Ascending aorta (tissue), 2 donors: ENCODE measurements around the gene IL1R2. TPM values are rescaled to one million over a fixed set of nuclear protein-coding genes. Genes with fewer than 3 reads are reported as not detected.

Source experiments
- DNase-seq, 2 donors: peaks; one replicate each; pipeline ENCODE4 v3.0.0-alpha.2; 2019; ENCODE audit warnings: low spot score in 2 of 2
- H3K27ac ChIP-seq, 2 donors: fragments of 200-600 bp; sonication (generic); one replicate each; pipeline ENCODE4 v1.5.1; 2016 to 2017; ENCODE audit warnings: mild to moderate bottlenecking in 1 of 2
- H3K27me3 ChIP-seq: fragments of 200-600 bp; sonication (generic); one replicate; pipeline ENCODE4 v1.5.1; 2017
- H3K36me3 ChIP-seq, 2 donors: fragments of 200-600 bp; sonication (generic); one replicate each; pipeline ENCODE4 v1.5.1; 2016
- H3K4me1 ChIP-seq, 2 donors: fragments of 200-600 bp; sonication (generic); one replicate each; pipeline ENCODE4 v1.5.1; 2016 to 2017; ENCODE audit warnings: mild to moderate bottlenecking in 1 of 2
- H3K4me3 ChIP-seq, 2 donors: fragments of 200-600 bp; sonication (generic); one replicate each; pipeline ENCODE4 v1.5.1; 2016 to 2017; ENCODE audit warnings: mild to moderate bottlenecking in 1 of 2
- H3K9me3 ChIP-seq, 2 donors: fragments of 200-600 bp; sonication (generic); one replicate each; pipeline ENCODE4 v1.5.1; 2016
- CTCF ChIP-seq, 3 experiments: fragments of 200-600 bp in 2 of 3; fragments of 450-650 bp in 1 of 3; sonication (generic) in 2 of 3; IDR thresholded peaks; one replicate each; pipeline ENCODE4 v1.5.1; 2016 to 2019; ENCODE audit warnings: antibody characterized with exemption in 3 of 3, mild to moderate bottlenecking in 1 of 3, moderate library complexity in 1 of 3
- intact Hi-C: fragments of 100-400 bp; cut with DNase I; formaldehyde crosslinking; loops from one replicate; pipeline ENCODE4 v1.15.1; 2023
- total RNA-seq: library from RNA; depleted of rRNA; stranded (reverse); fragments of >200 nt; gene quantifications from one replicate; pipeline ENCODE4 v1.1.0, GENCODE V29; 2016

The IL1R2 gene
- total RNA-seq, 1 donor from 2014 or later: 25.4 TPM

GRCh38 chr2:101985793-101986164 lies 6.0 kb upstream of the IL1R2 start:
- Histone ChIP-seq H3K4me1 (peaks cover 0 to 4% of the 10 kb centered on the region in 2 donors), H3K4me3 (no peak overlapping the region), H3K27me3 (no peaks in the 10 kb centered on the region), H3K36me3 (no peaks in the 10 kb centered on the region), H3K9me3 (no peaks in the 10 kb centered on the region), H3K27ac (no peak overlapping the region)
- intact Hi-C loops: no loop called here
- DNase-seq: no peak
- no peak for TF ChIP-seq CTCF (IDR thresholded peaks at IDR 0.05)

DNA sequence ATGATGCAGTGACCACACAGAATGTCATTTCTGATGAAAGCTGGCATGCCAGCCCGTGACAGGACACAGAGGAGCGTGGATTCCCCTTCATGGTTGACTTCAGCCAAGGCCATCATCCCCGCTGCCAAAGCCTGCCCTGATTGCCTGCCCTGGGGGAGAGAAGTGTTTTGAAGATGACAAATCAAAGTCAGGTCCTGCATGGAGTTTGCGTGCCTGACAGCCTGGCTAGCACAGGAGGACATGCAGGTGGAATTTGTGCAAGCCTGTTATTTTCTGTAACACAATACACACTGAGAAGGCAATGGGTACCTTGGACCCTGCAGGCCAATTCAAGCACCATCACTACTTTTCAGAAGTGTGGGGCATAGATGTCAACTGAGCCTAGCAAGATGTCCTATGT lies 5.4 kb upstream of the IL1R2 start:
- no peak for DNase-seq
- H3K9me3 ChIP-seq: no peaks in the 10 kb centered on the region
- no peaks in the 10 kb centered on the region for H3K36me3 ChIP-seq
- H3K27me3 ChIP-seq: no peaks in the 10 kb centered on the region
- intact Hi-C loops: no loop called here
- peaks cover 0 to 4% of the 10 kb centered on the region in 2 donors for H3K4me1 ChIP-seq
- H3K27ac ChIP-seq: no peak overlapping the region
- no peak for TF ChIP-seq CTCF (IDR thresholded peaks at IDR 0.05)
- H3K4me3 ChIP-seq: no peak overlapping the region

DNA sequence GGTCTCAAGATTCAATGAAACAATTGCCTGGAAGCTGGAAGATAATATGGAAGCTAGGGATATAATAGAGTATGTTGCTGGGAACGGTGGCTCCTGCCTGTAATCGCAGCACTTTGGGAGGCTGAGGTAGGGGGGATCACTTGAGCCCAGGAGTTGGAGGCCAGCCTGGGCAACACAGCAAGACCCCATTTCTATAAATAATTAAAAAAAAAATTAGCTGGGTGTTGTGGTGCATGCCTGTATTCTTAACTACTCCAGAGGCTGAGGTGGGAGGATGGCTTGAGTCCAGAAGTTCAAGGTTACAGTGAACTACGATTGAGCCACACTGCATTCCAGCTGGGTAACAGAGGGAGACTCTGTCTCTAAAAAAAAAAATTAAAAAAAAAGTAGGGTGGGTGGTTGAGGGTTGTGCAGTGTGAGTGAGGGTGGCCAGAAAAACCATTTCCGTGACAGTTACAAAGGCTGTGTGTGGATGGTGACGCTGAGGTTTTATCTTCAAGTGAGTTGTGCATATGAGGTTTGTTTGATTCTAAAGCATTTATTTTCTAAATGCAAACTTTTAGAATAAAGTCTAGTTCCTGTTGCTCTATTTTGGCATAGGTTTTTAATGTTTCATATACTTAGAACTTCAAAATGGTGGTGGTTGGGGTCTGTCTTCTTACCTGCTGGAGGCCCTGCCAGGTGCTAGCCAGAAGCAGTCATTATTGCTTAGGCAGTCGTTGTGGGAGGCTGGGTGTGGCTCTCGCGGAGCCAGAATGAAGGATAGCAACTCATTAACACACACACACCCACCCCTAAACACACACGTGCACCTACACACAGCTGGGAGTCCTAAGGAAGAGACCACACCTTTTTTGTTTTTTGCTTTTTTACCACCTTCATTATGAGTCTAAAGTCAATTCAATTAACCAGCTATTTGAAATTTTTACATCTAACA lies 4.7 kb upstream of the IL1R2 start:
- Histone ChIP-seq H3K36me3 (no peaks in the 10 kb centered on the region), H3K27me3 (no peaks in the 10 kb centered on the region), H3K27ac (no peak overlapping the region), H3K4me3 (no peak overlapping the region), H3K9me3 (no peaks in the 10 kb centered on the region), H3K4me1 (peaks cover 0 to 4% of the 10 kb centered on the region in 2 donors)
- intact Hi-C loops: no loop called here
- no peak for TF ChIP-seq CTCF (IDR thresholded peaks at IDR 0.05)
- no peak for DNase-seq

- no peak overlapping the region for H3K4me3 ChIP-seq
- no peak overlapping the region for H3K27ac ChIP-seq
- no peaks in the 10 kb centered on the region for H3K36me3 ChIP-seq
- no peak for DNase-seq
- TF ChIP-seq CTCF (IDR thresholded peaks at IDR 0.05): no peak
- H3K27me3 ChIP-seq: no peaks in the 10 kb centered on the region
- no peaks in the 10 kb centered on the region for H3K9me3 ChIP-seq
- intact Hi-C loops: no loop called here
- H3K4me1 ChIP-seq: peaks cover 0 to 4% of the 10 kb centered on the region in 2 donors
Observed at GRCh38 chr2:101987832-101988231, 3.9 kb upstream of the IL1R2 start.

GRCh38 chr2:101988541-101988940 lies 3.2 kb upstream of the IL1R2 start:
- intact Hi-C loops: no loop called here
- no peak for TF ChIP-seq CTCF (IDR thresholded peaks at IDR 0.05)
- Histone ChIP-seq H3K27me3 (no peaks in the 10 kb centered on the region), H3K4me1 (peaks cover 0 to 1% of the 10 kb centered on the region in 2 donors), H3K9me3 (no peaks in the 10 kb centered on the region), H3K4me3 (no peak overlapping the region), H3K36me3 (no peaks in the 10 kb centered on the region), H3K27ac (no peak overlapping the region)
- no peak for DNase-seq
